HS-5 (cell line): ENCODE data around the gene PHOX2A.
"Not testable (repeated sequence)": the region's sequence is repeated elsewhere in the genome, so short reads cannot be mapped to it uniquely, and the experiment has no call there.

Source experiments
- DNase-seq: peaks from one replicate; pipeline ENCODE4 v3.0.0-alpha.2; 2012; ENCODE audit warnings: low read depth

PHOX2A gene

DNA sequence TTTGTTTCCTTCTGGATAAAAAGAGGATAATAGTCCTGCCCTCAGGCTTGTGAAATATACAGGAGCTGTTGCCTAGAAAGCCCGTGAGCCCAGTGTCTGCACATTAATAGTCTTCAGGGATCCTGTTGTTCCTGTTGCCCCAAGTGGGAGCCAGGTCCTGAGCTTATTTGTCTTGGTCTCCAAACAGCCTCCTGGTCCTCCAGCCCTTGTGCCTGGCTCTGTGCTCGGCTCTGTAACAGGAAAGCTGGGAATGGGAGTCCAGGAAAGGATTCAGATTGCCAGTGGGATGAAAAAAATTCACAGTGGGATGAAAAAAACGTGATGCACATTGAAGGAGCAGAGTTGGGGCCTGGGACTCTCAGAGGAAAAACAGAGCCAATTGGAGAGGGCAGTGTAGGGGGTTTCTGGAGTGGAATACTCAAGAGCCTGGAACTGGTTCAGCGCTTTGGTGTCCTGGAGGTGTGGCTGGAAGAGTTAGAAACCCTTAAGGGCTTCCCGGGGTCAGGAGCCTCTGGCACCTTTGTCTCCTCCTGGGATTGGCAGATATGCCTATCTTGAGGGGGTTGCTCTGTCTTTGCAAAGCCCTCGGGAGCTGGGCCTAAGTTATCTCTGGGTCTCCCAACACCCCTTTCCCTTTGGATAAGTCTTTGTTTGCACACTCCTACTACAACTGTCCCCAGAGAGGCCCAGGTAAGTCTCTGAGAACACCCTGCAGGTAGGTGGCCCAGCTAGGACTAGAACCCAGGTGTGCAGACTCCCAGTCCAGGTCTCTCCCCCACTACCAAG is 21.7 kb downstream of the PHOX2A start:
- DNase-seq, result no peak

GRCh38 chr11:72221386-72222075 is 22.4 kb downstream of the PHOX2A start:
- DNase-seq, result no peak

- DNase-seq, result no peak
These were observed 23.1 kb downstream of the PHOX2A start for GRCh38 chr11:72220696-72221363.

- no peak for DNase-seq
These were observed 25.7 kb downstream of the PHOX2A start for GRCh38 chr11:72218251-72218745.

- no peak for DNase-seq
These were observed 26.1 kb downstream of the PHOX2A start for GRCh38 chr11:72217841-72218240.

- no peak for DNase-seq
These were observed 27.3 kb downstream of the PHOX2A start, which contains the start of gene FOLR2 for GRCh38 chr11:72216638-72217037. FOLR2 (plus strand) TSS chr11:72216794; CDS start chr11:72218585, 1,791 bp downstream.

DNA sequence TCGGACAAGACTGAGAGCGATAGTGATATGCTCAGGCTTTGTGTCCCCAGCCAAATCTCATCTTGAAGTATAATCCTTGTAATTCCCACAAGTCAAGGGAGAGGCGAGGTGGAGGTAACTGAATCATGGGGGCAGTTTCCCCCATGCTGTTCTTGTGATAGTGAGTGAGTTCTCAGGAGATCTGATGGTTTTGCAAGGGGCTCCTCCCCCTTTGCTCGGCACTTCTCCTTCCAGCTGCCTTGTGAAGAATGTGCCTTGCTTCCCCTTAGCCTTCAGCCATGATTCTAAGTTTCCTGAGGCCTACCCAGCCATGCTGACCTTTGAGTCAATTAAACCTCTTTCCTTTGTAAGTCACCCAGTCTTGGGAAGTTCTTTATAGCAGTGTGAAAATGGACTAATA is 34.9 kb downstream of the PHOX2A start:
- DNase-seq, result no peak

- no peak for DNase-seq
These were observed 35.7 kb downstream of the PHOX2A start for GRCh38 chr11:72208281-72208680.

- DNase-seq, result not testable (repeated sequence)
These were observed 37.2 kb downstream of the PHOX2A start for GRCh38 chr11:72206794-72207193.

GRCh38 chr11:72204886-72205285 is 39.1 kb downstream of the PHOX2A start:
- DNase-seq, result no peak

GRCh38 chr11:72203163-72203562 is 40.8 kb downstream of the PHOX2A start:
- no peak for DNase-seq

- DNase-seq, result no peak
These were observed 41.4 kb downstream of the PHOX2A start for GRCh38 chr11:72202571-72202970.

GRCh38 chr11:72201445-72201844 is 42.5 kb downstream of the PHOX2A start:
- DNase-seq, result not testable (repeated sequence)

DNA sequence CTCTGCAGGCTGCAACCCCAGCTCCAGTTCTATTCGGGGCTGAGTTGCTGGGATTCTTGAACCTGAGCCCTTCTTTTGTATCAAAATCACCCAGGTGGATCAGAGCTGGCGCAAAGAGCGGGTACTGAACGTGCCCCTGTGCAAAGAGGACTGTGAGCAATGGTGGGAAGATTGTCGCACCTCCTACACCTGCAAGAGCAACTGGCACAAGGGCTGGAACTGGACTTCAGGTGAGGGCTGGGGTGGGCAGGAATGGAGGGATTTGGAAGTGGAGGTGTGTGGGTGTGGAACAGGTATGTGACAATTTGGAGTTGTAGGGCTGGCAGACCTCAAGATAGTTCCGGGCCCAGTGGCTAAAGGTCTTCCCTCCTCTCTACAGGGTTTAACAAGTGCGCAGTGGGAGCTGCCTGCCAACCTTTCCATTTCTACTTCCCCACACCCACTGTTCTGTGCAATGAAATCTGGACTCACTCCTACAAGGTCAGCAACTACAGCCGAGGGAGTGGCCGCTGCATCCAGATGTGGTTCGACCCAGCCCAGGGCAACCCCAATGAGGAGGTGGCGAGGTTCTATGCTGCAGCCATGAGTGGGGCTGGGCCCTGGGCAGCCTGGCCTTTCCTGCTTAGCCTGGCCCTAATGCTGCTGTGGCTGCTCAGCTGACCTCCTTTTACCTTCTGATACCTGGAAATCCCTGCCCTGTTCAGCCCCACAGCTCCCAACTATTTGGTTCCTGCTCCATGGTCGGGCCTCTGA is 48.3 kb downstream of the PHOX2A start:
- no peak for DNase-seq

DNA sequence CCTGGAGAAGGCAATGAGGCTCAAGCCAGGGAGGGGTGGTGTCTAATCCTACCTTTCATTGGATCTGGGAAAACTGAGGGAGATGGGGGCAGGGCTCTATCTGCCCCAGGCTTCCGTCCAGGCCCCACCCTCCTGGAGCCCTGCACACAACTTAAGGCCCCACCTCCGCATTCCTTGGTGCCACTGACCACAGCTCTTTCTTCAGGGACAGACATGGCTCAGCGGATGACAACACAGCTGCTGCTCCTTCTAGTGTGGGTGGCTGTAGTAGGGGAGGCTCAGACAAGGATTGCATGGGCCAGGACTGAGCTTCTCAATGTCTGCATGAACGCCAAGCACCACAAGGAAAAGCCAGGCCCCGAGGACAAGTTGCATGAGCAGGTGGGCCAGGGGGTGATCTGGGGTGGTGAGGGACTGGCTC is 52.0 kb downstream of the PHOX2A start, which contains the start of gene FOLR1:
FOLR1 (plus strand) TSS at position 180 of the 421 bp plus-strand sequence; CDS start at position 214, 34 bp downstream.
- no peak for DNase-seq

GRCh38 chr11:72190631-72191071 is 53.3 kb downstream of the PHOX2A start:
- DNase-seq, result no peak

- no peak for DNase-seq
These were observed 54.3 kb downstream of the PHOX2A start for GRCh38 chr11:72189455-72190250.
